ENCODE measurements around the gene PSME1.

DNA sequence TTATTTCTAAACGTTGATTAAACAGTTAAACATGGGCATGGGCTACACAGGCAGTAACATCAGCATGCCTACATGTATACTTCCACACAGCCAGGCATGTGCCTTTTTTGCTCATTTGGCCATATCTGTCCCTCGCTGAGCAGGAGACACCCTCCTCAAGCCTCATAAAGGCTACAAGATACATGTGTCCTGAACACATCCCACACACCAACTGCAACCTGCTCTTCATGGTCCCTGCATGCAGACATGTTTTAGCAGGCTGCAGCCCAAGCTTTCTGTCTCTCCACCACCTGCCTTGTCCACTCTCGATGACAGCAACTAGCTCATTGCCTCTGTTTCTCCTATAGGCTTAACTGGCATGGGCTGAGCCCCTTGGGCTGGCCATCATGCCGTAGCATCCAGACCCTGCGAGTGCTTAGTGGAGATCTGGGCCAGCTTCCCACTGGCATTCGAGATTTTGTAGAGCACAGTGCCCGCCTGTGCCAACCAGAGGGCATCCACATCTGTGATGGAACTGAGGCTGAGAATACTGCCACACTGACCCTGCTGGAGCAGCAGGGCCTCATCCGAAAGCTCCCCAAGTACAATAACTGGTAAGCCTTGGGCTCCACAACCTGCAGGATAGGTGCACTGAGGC, 39.3 kb upstream of the PSME1 start:
- TF ChIP-seq, protein P1, sequence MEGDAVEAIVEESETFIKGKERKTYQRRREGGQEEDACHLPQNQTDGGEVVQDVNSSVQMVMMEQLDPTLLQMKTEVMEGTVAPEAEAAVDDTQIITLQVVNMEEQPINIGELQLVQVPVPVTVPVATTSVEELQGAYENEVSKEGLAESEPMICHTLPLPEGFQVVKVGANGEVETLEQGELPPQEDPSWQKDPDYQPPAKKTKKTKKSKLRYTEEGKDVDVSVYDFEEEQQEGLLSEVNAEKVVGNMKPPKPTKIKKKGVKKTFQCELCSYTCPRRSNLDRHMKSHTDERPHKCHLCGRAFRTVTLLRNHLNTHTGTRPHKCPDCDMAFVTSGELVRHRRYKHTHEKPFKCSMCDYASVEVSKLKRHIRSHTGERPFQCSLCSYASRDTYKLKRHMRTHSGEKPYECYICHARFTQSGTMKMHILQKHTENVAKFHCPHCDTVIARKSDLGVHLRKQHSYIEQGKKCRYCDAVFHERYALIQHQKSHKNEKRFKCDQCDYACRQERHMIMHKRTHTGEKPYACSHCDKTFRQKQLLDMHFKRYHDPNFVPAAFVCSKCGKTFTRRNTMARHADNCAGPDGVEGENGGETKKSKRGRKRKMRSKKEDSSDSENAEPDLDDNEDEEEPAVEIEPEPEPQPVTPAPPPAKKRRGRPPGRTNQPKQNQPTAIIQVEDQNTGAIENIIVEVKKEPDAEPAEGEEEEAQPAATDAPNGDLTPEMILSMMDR (IDR thresholded peaks at IDR 0.05): no peak
- TF ChIP-seq POLR2A (IDR thresholded peaks at IDR 0.05): no peak
